NOMO-1 treated with dmso at 0.1 percent for 144 hours (cell line): Measurements from ENCODE around the gene DHODH.
A peak's percentile ranks its signal among the peaks of the same experiment; 100 is the strongest.
"Not testable (repeated sequence)": the region's sequence is repeated elsewhere in the genome, so short reads cannot be mapped to it uniquely, and the experiment has no call there.

ENCODE experiments used
- DNase-seq: peaks from one replicate; lab custom pipeline; 2025; ENCODE audit not compliant: unreplicated experiment; lab: John Stamatoyannopoulos, UW

DHODH gene

DNA sequence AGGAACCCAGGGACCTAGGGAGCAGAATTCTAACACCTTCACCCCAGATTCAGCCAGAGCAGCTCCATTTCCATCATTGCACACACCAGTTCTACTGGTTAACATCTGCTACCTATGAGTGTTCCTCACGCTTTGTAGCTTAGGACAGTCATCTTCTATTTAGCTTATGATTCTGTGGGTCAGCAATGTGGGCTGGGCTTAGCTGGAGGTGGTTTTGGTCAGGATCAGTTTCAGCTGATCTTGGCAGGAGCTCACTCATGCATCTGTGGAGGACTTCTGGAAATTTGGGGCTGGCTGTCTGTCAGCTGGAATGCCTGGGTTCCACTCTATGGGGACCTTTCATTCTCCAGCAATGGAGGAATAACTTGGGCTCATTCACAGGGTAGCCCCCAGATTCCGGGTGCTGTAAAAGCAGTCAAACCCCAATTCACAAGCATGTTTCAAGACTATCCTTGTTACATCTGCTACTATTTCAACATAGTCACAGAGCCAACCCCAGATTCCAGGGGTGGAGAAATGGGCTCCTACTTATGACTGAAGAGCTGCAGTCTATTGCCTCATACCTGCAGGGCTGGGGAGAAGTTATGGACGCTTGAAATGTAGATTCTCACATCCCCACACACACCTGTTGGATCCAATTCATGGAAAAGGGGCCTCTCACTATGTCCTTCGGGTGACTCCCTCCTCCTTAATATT is 42.4 kb downstream of the DHODH start:
- DNase-seq: no peak

DNA sequence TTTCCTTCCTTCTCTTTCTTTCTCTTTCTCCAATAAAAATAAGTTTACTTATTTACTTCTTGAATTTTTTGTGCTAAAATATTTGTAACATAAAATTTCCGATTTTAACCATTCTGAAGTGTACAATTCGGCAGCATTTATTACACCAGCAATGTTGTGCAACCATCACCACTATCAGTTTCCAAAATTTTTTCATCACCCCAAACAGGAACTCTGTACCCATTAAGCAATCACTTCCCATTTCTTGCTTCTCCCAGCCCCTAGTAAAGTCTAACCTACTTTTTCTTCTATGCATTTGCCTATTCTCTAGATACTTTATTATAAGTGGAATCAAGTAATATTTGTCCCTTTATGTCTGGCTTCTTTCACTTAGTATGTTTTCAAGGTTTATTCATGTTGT is 43.3 kb downstream of the DHODH start:
- DNase-seq: peak; percentile 24

GRCh38 chr16:72054254-72054847 is 45.8 kb downstream of the DHODH start, which contains the start of gene HP:
Gene HP, plus strand, starts transcription at chr16:72054505. Its CDS starts 148 bp downstream, at chr16:72054653.
- DNase-seq: peak; percentile 57

GRCh38 chr16:72055911-72056310 is 47.4 kb downstream of the DHODH start:
- no peak for DNase-seq

DNA sequence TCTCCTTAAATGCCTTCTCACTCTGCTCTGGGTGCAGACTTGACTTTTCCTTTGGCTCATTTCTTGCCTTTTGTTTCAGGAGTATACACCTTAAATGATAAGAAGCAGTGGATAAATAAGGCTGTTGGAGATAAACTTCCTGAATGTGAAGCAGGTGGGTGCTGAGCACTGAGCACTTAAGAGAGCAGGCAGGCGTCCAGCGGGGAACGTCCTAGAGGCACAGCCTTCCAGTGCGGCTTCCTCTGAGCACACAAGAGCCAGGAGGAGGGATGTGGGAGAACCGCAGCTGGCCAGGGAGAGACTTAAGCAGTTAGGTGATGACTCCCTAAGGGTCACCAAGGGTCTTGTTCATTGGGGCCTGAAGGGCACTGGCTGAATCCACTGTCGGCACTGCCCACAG is 48.8 kb downstream of the DHODH start:
- DNase-seq: not testable (repeated sequence)

- not testable (repeated sequence) for DNase-seq
Measured at GRCh38 chr16:72059060-72059459, 50.5 kb downstream of the DHODH start.

DNA sequence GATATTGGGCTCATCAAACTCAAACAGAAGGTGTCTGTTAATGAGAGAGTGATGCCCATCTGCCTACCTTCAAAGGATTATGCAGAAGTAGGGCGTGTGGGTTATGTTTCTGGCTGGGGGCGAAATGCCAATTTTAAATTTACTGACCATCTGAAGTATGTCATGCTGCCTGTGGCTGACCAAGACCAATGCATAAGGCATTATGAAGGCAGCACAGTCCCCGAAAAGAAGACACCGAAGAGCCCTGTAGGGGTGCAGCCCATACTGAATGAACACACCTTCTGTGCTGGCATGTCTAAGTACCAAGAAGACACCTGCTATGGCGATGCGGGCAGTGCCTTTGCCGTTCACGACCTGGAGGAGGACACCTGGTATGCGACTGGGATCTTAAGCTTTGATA is 51.9 kb downstream of the DHODH start:
- DNase-seq: no peak

DNA sequence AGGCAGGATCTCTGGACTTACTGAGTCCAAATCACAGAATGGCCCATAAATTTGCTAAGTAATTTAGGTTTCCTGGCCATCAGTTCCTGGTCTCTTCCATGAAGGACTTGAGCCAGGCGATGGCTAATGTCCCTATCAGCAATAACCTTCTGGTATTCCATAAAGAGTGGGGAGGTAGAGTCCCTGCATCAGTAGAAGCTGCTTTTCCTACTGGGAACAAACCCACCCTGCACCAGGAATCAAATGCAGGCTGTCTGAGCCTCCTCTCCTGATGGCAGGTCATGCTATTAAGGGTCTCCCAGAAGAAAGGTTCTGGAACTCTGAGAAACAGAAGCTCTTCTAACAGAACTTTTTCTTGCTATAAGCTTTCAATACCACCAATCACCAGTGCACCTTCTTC is 53.0 kb downstream of the DHODH start:
- no peak for DNase-seq

GRCh38 chr16:72064361-72064894 is 55.9 kb downstream of the DHODH start:
- no peak for DNase-seq

- no peak for DNase-seq
Measured at GRCh38 chr16:72066747-72067146, 58.2 kb downstream of the DHODH start.

GRCh38 chr16:72068930-72069329 is 60.4 kb downstream of the DHODH start:
- no peak for DNase-seq

- DNase-seq: no peak
Measured at GRCh38 chr16:72072514-72073342, 64.2 kb downstream of the DHODH start.

- no peak for DNase-seq
Measured at GRCh38 chr16:72073560-72074230, 65.2 kb downstream of the DHODH start.

DNA sequence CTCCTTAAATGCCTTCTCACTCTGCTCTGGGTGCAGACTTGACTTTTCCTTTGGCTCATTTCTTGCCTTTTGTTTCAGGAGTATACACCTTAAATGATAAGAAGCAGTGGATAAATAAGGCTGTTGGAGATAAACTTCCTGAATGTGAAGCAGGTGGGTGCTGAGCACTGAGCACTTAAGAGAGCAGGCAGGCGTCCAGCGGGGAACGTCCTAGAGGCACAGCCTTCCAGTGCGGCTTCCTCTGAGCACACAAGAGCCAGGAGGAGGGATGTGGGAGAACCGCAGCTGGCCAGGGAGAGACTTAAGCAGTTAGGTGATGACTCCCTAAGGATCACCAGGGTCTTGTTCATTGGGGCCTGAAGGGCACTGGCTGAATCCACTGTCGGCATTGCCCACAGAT is 66.5 kb downstream of the DHODH start:
- not testable (repeated sequence) for DNase-seq
